ENCODE data around the gene KCNH2. TPM values are rescaled to one million over a fixed set of nuclear protein-coding genes. Genes with fewer than 3 reads are reported as not detected.
A peak's percentile ranks its signal among the peaks of the same experiment; 100 is the strongest.

Gene KCNH2
- total RNA-seq, 1 donor from 2014 or later = 107 TPM

- DNase-seq (peak; percentile 91), ATAC-seq (peak; percentile 95)
- intact Hi-C loops (cut with micrococcal nuclease) = no loop called here
These were observed 74.5 kb downstream of the KCNH2 start for GRCh38 chr7:150903606-150904005.

- ATAC-seq (peak; percentile 14), DNase-seq (no peak)
- intact Hi-C loops (cut with micrococcal nuclease) = no loop called here
These were observed 75.8 kb downstream of the KCNH2 start for GRCh38 chr7:150902078-150903033.

DNA sequence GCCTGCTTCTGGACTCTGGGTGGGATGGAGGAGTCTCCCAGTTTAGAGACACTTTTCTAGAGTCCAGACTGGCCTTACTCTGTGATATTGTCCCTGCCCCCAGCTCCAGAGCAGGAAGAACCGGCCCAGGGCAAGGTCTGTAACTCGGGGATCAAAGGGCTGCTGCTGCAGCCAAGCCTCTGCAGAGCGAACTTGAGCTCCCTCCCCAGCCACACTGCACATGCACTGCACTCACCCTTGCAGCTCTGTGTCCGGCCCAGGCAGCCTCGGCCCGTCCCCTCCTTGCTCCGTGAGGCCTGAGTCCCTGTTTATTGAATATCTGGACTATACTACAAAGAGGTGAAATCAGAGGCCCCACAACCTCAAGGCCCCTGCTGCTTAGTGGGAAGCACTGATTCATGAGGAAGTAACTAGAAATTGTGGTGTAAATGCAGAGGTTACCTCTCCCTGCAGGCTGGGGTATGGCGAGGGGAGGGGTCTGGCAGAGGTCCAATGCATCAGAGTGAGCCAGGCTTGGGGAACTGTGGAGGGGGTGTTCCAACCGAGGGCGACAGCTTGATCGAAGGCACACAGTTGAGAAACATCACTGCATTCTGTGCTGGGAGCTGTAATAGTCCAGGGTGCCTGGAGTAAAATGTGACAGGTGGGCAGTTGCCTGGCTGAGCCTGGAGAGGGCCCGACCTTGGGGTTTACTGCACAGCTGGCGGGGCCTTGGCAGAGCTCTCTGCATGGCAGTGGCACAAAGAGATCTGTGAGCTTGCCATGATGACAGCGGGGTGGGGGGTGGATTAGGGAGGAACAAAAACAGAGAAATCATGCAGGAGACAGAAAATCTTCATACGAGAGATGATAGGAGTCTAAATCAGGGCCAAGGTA is 76.7 kb downstream of the KCNH2 start:
- ATAC-seq (peak; percentile 50), DNase-seq (peak; percentile 66)
- intact Hi-C loops (cut with micrococcal nuclease) = no loop called here

GRCh38 chr7:150900675-150901074 is 77.4 kb downstream of the KCNH2 start:
- intact Hi-C loops (cut with micrococcal nuclease) = no loop called here
- ATAC-seq (no peak), DNase-seq (no peak)

GRCh38 chr7:150898475-150899011 is 79.6 kb downstream of the KCNH2 start:
- intact Hi-C loops (cut with micrococcal nuclease) = loop anchor here (5.0 kb wide), 1 partner anchor 89 kb away; no protein-coding TSS in a partner anchor
- DNase-seq = peak; percentile 89
- ATAC-seq = peak; percentile 61

DNA sequence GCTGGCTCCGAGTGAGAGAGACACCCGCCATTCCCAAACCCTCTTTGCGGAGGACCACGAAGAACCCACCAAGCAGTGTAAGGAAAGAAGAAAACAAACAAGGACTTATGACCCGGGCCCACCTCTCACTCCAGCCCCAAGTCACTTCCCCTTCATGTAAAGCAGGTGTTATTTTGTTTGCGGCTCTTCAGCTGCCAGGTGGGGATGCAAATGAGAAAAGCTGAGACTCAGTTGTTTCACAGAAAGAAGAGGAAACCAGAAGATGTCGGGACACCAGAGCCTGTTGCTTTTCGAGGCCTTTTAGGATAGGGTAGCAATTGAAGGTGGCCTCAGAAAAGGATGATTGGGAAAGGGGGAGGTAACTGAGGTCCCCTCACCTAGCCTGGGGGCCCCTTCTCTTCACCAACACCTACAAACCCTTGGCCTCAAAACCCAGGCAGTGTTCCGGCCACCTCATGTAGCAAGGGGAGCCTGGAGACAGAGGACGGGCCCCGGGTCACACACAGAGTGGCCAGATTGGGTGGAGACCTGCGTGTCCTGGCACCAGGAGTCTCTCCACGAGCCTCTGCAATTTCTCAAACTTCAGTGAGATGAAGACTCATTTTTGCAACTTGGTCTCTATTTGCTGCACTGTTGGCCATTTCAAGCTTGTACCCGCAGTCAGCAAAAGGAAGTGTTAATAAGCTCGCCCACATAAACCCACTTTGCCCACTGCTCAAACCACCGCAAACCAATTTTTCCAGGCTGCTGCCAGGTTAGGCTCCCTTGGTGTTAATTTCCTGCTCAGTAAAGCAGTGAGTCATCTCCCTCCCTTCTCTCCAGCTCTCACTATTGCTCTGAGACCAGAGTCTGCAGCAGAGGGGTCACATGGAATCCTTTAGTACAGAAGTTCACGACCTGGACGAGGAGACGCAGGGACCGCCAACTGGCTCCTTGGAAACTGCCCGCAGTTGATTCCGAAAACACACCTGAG is 80.3 kb downstream of the KCNH2 start:
- DNase-seq = no peak
- intact Hi-C loops (cut with micrococcal nuclease) = loop anchor here (5.0 kb wide), 1 partner anchor 90 kb away; no protein-coding TSS in a partner anchor

DNA sequence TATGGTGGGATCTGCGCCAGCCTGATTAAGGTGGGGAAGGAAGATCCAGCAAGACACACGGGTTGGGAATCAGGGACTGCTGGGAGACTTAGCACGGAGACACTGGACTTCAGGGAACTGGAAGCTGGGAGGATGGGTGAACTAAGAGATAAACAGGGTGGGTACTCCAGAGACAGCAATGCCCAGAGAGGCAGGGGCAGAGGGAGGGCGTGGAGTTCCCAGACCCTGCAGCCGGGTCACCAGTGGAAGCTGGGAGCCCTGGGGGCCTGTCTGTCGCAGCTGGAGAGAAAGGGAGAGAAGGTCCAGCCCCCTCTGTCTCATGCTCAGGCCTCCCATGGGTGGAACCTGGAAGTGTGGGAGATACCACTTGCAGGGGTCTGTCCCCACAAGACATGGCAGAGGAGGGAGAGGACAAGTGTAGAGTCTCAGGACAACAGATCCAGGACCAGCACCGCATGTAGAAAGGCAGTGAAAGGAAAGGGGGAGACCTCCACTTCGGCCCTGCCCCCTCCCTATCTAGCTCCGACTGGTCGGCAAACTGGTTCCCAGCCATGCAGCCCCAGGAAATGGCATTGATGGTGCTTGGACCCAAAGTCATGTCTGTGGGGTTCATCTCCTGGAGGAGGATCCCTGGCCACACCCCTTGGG is 81.4 kb downstream of the KCNH2 start:
- no peak for DNase-seq
- intact Hi-C loops (cut with micrococcal nuclease) = loop anchor here (5.0 kb wide), 1 partner anchor 91 kb away; no protein-coding TSS in a partner anchor
- ATAC-seq = no peak

More for the DNA sequence above, 80.3 kb downstream of the KCNH2 start:
- ATAC-seq = no peak

DNA sequence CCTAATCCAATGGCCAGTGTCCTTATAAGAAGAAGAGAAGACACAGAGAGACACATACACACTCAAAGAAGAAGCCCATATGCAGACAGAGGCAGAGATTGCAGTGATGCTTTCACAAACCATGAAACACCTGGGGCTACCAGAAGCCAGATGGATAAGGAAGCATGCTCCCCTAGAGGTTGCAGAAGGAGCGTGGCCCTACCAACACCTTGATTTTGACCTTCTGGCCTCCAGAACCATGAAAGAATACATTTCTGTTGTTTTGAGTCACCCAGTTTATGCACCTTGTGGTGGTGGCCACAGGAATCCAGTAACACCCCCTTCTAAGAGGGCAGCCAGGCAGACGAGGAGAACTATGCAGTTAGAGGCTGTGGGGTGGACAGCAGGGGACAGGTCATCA is 82.3 kb downstream of the KCNH2 start:
- intact Hi-C loops (cut with micrococcal nuclease) = loop anchor here (5.0 kb wide), 1 partner anchor 91 kb away; no protein-coding TSS in a partner anchor
- ATAC-seq (no peak), DNase-seq (no peak)

Other genes with a start within 250 kb of the KCNH2 start
- gene GIMAP5, start 240.9 kb downstream of the KCNH2 start, total RNA-seq = 9.8 TPM
- 45.2 TPM for gene TMEM176B, start 178.0 kb downstream of the KCNH2 start, total RNA-seq
- gene TMEM176A, start 177.6 kb downstream of the KCNH2 start, total RNA-seq = 30.1 TPM
- gene AOC1, start 125.8 kb downstream of the KCNH2 start, total RNA-seq = 0.17 TPM
- 10.9 TPM for gene NOS3, start 12.7 kb upstream of the KCNH2 start, total RNA-seq
- gene ATG9B, start 46.2 kb upstream of the KCNH2 start, total RNA-seq = not detected
- gene ABCB8, start 50.1 kb upstream of the KCNH2 start, total RNA-seq = 29.7 TPM
- 8.6 TPM for gene ASIC3, start 70.2 kb upstream of the KCNH2 start, total RNA-seq
- gene CDK5, start 79.6 kb upstream of the KCNH2 start, total RNA-seq = 8.1 TPM
- gene SLC4A2, start 81.3 kb upstream of the KCNH2 start, total RNA-seq = 64.1 TPM
- 79.4 TPM for gene FASTK, start 102.5 kb upstream of the KCNH2 start, total RNA-seq
- gene TMUB1, start 105.2 kb upstream of the KCNH2 start, total RNA-seq = 38.7 TPM
- 69.7 TPM for gene AGAP3, start 108.2 kb upstream of the KCNH2 start, total RNA-seq
- gene GBX1, start 189.4 kb upstream of the KCNH2 start, total RNA-seq = 1.5 TPM
- 46.1 TPM for gene ASB10, start 208.9 kb upstream of the KCNH2 start, total RNA-seq
- not detected for gene H2BK1, start 232.2 kb upstream of the KCNH2 start, total RNA-seq
- 27.6 TPM for gene ABCF2, start 248.9 kb upstream of the KCNH2 start, total RNA-seq

Data from left ventricle myocardium superior (tissue), 1 donor.